ACC112 (cell line): ENCODE results near the gene TRIM37.

ENCODE experiments used
- H2AFZ ChIP-seq: fragments of 200-600 bp; sonication (generic); one replicate; pipeline ENCODE4 v1.6.0; 2017; ENCODE audit warnings: antibody characterized with exemption, low read length; ENCODE audit not compliant: unreplicated experiment
- H3K27ac ChIP-seq: fragments of 200-600 bp; sonication (generic); 2 replicates; pipeline ENCODE4 v1.5.1; 2014; ENCODE audit warnings: low read depth, mild to moderate bottlenecking, antibody characterized with exemption, low read length, moderate library complexity
- H3K27me3 ChIP-seq: fragments of 200-600 bp; sonication (generic); 2 replicates; pipeline ENCODE4 v1.6.1; 2014; ENCODE audit warnings: mild to moderate bottlenecking, antibody characterized with exemption, low read length, moderate library complexity, mixed read lengths; ENCODE audit not compliant: insufficient read depth
- H3K36me3 ChIP-seq: fragments of 200-600 bp; sonication (generic); 2 replicates; pipeline ENCODE4 v1.6.1; 2016; ENCODE audit warnings: mild to moderate bottlenecking, antibody characterized with exemption, low read length, moderate library complexity, mixed read lengths; ENCODE audit not compliant: insufficient read depth
- H3K4me1 ChIP-seq: fragments of 200-600 bp; sonication (generic); one replicate; pipeline ENCODE4 v1.6.1; 2016; ENCODE audit warnings: low read length, mixed read lengths; ENCODE audit not compliant: insufficient read depth, unreplicated experiment, control insufficient read depth
- H3K4me3 ChIP-seq: fragments of 200-600 bp; sonication (generic); 2 replicates; pipeline ENCODE4 v1.5.1; 2014; ENCODE audit warnings: mild to moderate bottlenecking, low read depth, low read length
- H3K79me2 ChIP-seq: fragments of 200-600 bp; sonication (generic); one replicate; pipeline ENCODE4 v1.6.0; 2016; ENCODE audit warnings: low read length; ENCODE audit not compliant: control insufficient read depth, unreplicated experiment, insufficient read depth

Gene TRIM37

GRCh38 chr17:59111539-59111938, 4.9 kb upstream of the TRIM37 start:
- no peaks in the 10 kb centered on the region for H3K27me3 ChIP-seq
- no peak overlapping the region for H3K27ac ChIP-seq
- peaks cover 14% of the 10 kb centered on the region for H3K79me2 ChIP-seq
- 0 out of 2 replicates have a peak, but pooled peaks cover 3% of the 10 kb centered on the region for H3K36me3 ChIP-seq
- no peak overlapping the region for H2AFZ ChIP-seq
- no peak overlapping the region for H3K4me3 ChIP-seq
- H3K4me1 ChIP-seq: peaks cover 7% of the 10 kb centered on the region

GRCh38 chr17:59110973-59111372, 4.3 kb upstream of the TRIM37 start:
- peaks cover 15% of the 10 kb centered on the region for H3K79me2 ChIP-seq
- no peak overlapping the region for H3K4me3 ChIP-seq
- H3K27me3 ChIP-seq: no peaks in the 10 kb centered on the region
- H2AFZ ChIP-seq: no peak overlapping the region
- H3K36me3 ChIP-seq: 0 out of 2 replicates have a peak, but pooled peaks cover 3% of the 10 kb centered on the region
- H3K27ac ChIP-seq: no peak overlapping the region
- H3K4me1 ChIP-seq: peaks cover 7% of the 10 kb centered on the region

- no peaks in the 10 kb centered on the region for H3K27me3 ChIP-seq
- H3K4me1 ChIP-seq: peaks cover 14% of the 10 kb centered on the region
- peaks cover 35% of the 10 kb centered on the region for H3K79me2 ChIP-seq
- H3K4me3 ChIP-seq: 0 out of 2 replicates have a peak overlapping the region, but pooled peaks have one; percentile 9
- no peak overlapping the region for H2AFZ ChIP-seq
- H3K36me3 ChIP-seq: no peaks in the 10 kb centered on the region
- H3K27ac ChIP-seq: no peak overlapping the region
Measured at GRCh38 chr17:59108400-59109102, 1.9 kb upstream of the TRIM37 start.

GRCh38 chr17:59107306-59107670, 608 bp upstream of the TRIM37 start:
- H3K27ac ChIP-seq: peak overlapping the region; percentile 50
- H3K79me2 ChIP-seq: peaks cover 41% of the 10 kb centered on the region
- no peaks in the 10 kb centered on the region for H3K36me3 ChIP-seq
- H3K4me3 ChIP-seq: peak overlapping the region; percentile 90
- peaks cover 14% of the 10 kb centered on the region for H3K4me1 ChIP-seq
- H2AFZ ChIP-seq: peak overlapping the region; percentile 69
- H3K27me3 ChIP-seq: no peaks in the 10 kb centered on the region

- H2AFZ ChIP-seq: peak overlapping the region; percentile 32
- peaks cover 8% of the 10 kb centered on the region for H3K4me1 ChIP-seq
- H3K79me2 ChIP-seq: peaks cover 46% of the 10 kb centered on the region
- no peaks in the 10 kb centered on the region for H3K27me3 ChIP-seq
- H3K27ac ChIP-seq: peak overlapping the region; percentile 84
- peaks cover 3% of the 10 kb centered on the region; the same call in 1 of the 2 replicates for H3K36me3 ChIP-seq
- H3K4me3 ChIP-seq: peak overlapping the region; percentile 90
Measured at GRCh38 chr17:59105852-59106462, 723 bp downstream of the TRIM37 start.

- Histone ChIP-seq H3K4me1 (peaks cover 7% of the 10 kb centered on the region), H2AFZ (no peak overlapping the region), H3K27ac (no peak overlapping the region), H3K27me3 (no peaks in the 10 kb centered on the region), H3K79me2 (peaks cover 65% of the 10 kb centered on the region), H3K4me3 (no peak overlapping the region), H3K36me3 (peaks cover 34% of the 10 kb centered on the region)
Measured at GRCh38 chr17:59101178-59101577, 5.5 kb downstream of the TRIM37 start.

- Histone ChIP-seq H3K4me3 (no peak overlapping the region), H3K36me3 (peaks cover 34% of the 10 kb centered on the region), H3K27ac (no peak overlapping the region), H3K27me3 (no peaks in the 10 kb centered on the region), H2AFZ (no peak overlapping the region), H3K79me2 (peaks cover 57% of the 10 kb centered on the region), H3K4me1 (peaks cover 24% of the 10 kb centered on the region)
Measured at GRCh38 chr17:59097876-59098275, 8.8 kb downstream of the TRIM37 start.

GRCh38 chr17:59094861-59095530, 11.7 kb downstream of the TRIM37 start:
- H3K36me3 ChIP-seq: peaks cover 26% of the 10 kb centered on the region
- H3K4me1 ChIP-seq: peaks cover 27% of the 10 kb centered on the region
- no peak overlapping the region for H2AFZ ChIP-seq
- no peak overlapping the region for H3K4me3 ChIP-seq
- H3K27ac ChIP-seq: peak overlapping the region; percentile 90
- H3K27me3 ChIP-seq: no peaks in the 10 kb centered on the region
- peaks cover 47% of the 10 kb centered on the region for H3K79me2 ChIP-seq

GRCh38 chr17:59093702-59094231, 12.9 kb downstream of the TRIM37 start:
- H2AFZ ChIP-seq: peak overlapping the region; percentile 33
- peak overlapping the region; percentile 47 for H3K4me3 ChIP-seq
- no peaks in the 10 kb centered on the region for H3K27me3 ChIP-seq
- H3K79me2 ChIP-seq: peaks cover 45% of the 10 kb centered on the region
- H3K27ac ChIP-seq: peak overlapping the region; percentile 95
- peaks cover 19% of the 10 kb centered on the region for H3K36me3 ChIP-seq
- peaks cover 27% of the 10 kb centered on the region for H3K4me1 ChIP-seq

- Histone ChIP-seq H3K79me2 (peaks cover 43% of the 10 kb centered on the region), H3K27me3 (no peaks in the 10 kb centered on the region), H3K27ac (peak overlapping the region; percentile 95), H3K4me3 (peak overlapping the region; percentile 47), H3K4me1 (peaks cover 27% of the 10 kb centered on the region), H3K36me3 (peaks cover 19% of the 10 kb centered on the region), H2AFZ (peak overlapping the region; percentile 33)
Measured at GRCh38 chr17:59093145-59093701, 13.5 kb downstream of the TRIM37 start.
